Activated naive CD4-positive, alpha-beta T cell treated with Interleukin-2 at 50 U/mL for 16 hours (primary cell): Measurements from ENCODE around the gene IRS1.

Experiments
- DNase-seq: peaks from one replicate; pipeline ENCODE4 v3.0.0-alpha.2; 2020

Gene IRS1

DNA sequence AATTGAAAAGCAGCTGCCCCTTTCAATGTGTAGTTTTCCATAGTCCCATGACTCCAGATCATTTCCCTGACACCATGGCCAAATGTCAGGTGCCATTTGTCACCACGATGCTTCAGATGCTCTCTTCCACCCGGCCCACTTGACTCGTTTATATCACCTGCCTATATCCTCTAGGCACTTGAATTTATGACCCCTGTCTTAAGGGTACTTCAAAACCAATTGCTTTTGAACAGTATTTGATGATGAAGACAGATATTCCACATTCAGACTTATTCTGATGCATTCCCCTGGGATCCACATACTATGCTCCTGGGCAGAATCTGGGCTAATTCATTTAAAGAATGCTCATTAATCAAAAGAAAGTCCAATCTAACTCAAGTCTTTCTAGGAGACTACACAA is 19.3 kb upstream of the IRS1 start:
- no peak for DNase-seq

DNA sequence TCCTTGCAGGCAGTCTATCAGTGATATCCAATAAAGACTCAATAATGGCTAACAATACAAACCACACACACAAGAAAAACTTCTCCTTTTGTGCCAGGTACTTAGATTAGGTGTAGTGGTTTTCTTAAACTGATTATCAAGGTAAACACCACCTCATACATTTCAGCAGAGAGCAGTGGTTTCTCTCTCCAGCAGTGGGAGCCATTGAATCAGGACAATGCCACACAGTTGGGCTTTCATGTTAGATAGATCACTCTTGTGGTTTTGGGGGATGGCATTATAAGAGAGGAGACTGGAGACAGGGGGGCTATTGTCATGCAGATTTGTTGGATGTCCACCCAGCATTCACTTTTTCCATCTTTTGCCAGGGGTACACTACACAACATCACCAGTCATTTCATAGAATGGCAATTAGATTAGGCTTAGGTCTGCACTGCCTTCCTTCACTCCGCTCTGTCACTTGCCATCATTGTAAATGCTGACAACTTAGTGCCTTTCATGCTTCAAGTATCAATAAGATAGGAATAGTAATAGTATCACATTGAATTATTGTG is 13.6 kb upstream of the IRS1 start:
- DNase-seq, result no peak

DNA sequence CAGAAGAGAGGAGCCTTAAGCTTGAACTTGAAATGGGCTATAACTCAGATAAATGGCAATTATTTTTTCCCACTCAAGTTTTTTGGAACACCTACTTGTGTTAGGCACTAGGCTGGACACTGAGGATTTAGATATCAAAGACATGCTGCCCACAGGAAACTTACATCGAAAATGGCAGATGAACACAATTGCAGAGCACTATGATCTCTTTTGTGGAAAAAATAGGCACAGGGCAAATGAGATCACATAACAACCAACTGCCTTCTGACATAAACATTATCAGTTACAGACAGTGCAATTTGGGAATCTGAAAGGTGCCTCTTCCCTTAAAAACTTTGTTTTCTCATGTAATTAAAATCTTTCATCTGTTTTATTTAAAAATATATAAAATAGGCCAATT is 3.8 kb upstream of the IRS1 start:
- DNase-seq, result no peak

DNA sequence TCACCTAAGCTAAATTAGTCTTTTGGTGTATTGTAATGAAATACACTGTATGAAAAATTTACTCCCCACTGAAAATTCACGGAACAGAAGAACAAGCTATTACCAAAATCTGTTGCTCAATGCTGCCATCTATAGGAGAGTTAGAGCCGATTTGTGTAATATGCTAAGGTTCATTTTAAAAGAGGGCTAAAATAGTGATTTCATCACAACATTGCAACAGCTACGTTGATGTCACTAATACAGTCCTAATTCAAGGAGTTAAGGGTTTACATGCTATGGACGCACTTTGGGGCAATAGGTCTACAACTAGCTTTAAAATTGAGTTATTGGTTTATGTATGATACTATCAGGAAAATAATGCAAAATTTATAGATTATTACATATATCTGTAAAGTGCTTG is 3.0 kb upstream of the IRS1 start:
- no peak for DNase-seq

DNA sequence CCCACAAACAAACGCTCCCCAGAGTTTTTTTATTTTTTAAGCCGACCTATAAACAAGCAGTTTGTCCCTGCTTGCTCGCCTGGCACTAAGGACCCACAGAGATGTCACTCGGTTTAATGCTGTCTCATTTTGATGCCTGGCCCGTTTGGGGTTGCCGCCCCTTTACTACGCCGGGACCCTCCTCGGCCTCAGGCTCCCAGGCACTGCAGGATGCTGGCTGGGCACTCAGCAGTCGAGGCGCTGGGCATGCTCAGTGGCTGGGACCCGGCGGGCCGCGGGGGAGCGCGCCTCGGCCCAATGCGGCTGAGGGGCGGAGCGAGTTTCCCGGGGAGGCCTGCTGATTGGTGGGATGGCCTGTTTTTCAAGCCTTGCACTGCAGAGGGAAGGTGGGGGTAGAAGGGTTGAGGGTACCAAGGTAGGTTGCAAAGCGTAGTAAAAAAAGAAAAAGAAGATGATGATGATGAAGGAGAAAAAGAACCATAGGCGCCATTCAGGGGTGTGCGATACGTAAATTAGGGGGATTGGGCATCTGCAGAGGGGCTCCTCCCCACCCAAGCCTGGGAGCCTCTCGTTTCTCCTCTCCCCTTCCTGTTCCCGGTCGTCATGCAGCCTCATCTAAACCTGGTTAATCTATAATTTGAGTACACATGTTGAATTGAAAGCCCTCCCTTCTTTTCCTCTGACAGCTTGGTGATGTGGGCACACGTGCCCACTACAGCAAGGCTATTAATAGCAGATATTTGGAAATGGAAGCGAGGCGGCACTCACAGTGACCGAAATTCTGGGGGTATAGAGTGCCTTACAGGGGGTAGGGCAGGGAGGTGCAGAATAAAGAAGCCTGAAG is 1.5 kb upstream of the IRS1 start:
- DNase-seq, result peak; percentile 83

DNA sequence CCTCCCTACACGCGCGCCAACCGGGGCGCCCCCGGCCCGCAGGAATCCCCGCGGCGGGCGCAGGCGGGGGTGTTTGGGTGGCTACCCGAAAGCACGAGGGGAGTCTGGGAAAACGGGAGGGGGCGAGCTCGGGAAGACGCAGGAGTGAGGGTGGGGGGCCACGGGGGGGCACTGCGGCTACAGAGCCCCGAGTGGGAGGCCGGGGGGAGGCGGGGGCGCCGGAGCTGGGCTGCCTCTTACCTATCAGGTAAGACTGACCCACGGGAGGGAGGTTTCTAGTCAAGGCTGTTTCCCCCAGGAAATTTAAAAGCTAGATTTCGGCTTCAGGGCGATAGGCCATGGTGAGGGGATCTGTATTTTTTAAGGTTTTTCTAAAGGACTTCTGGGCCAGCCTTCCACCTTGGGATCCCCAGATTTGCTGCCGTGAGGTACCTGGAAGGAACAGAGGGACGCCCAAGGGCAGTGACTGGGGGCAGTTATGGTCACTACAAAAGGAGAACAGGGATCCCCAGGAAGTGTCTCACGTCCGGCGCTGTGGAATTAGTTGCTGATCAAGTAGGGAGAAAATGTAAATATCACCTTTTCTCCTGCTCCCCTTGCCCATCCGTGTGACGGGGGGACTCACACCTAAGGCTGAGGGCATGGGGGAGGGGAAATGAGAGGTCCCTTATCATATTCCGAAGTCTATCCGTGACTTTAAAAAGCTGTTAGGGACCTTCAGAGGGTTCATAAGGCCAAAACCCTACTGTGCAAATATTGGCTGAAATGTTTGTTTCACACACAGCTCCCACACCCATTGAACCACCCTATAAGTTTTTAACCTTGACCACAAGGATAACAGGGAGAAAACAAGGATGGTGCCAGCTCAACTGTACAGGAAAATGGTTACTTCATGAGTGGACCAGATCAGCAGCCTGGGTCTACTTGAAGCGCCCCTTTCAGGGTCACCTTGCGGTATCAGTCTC is 638 bp upstream of the IRS1 start:
- no peak for DNase-seq

DNA sequence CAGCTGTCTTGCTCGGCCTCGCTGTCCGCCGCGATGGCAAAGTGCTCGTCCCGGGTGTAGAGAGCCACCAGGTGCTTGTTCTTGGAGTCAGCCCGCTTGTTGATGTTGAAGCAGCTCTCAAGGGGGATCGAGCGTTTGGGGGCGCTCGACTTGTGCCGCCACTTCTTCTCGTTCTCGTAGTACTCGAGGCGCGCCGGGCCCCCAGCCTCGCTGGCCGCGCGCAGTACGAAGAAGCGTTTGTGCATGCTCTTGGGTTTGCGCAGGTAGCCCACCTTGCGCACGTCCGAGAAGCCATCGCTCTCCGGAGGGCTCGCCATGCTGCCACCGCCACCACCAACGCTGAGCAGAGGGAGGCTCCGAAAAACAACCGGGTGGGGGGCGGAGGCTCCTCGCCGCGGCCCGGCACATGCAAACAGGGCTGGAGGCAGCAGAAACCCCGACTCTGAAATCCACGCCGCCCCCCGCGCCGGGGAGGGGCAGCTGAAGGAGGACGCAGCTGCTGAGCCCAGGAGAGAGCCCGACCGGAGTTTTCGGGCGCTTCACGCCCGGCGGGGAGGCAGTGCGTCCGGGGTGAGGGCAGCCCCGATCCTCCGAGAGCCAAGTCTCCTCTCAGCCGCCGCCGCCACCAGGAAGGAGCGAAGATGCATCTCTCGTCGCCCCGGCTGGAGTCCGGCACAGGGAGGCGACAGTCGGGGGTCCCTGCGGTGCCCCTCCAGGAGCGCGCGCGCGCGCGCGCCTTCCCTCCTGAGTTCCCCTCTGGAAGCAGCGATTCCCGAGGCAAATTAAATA is 1.0 kb downstream of the IRS1 start:
- peak; percentile 56 for DNase-seq

DNA sequence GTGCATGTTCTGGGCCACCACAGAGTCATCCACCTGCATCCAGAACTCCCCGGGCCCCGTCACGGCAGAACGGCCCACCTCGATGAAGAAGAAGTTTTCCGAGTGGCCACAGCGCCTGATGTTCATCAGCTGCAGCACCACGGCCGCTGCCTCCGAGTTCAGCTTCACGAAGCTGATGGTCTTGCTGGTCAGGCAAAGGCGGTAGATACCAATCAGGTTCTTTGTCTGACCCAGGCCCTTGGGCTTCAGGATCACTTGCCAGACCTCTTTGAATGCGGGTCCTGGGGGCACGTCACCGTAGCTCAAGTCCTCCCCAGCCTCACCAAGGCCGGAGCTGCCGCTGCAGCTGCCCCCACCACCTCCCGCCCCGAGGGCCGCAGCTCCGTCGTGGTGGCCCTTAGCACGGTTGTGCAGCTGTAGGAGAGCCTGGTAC is 1.6 kb downstream of the IRS1 start:
- DNase-seq, result no peak

DNA sequence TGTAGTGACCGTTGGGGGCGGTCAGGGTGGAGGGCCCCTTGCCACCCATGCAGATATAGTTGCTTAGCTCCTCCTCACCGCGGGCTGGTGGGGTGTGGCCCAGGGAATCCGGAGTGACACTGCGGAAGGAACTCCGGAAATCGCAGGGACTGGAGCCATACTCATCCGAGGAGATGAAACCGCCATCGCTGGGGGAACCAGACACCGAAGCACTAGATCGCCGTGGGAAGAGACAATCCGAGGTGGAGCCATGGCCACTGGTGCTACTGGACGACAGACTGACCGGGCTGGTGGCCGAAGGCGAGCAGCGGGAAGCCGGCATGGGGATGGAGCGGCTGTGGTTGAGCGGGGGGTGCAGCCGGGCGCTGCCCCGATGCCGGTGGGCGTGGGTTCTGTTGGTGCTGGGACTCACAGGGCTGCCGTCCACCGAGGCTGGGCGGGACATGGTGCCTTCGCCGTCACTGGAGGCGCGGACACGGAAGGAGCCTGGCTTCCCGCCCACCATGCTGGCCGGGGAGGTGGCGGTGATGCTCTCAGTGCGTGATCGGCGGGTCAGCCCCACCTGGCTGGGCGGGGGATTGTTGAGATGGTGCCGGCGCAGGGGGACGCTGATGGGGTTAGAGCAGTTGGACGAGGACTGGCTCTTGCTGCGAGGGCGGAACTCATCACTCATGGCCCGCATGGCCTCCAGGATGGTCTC is 2.2 kb downstream of the IRS1 start:
- no peak for DNase-seq

DNA sequence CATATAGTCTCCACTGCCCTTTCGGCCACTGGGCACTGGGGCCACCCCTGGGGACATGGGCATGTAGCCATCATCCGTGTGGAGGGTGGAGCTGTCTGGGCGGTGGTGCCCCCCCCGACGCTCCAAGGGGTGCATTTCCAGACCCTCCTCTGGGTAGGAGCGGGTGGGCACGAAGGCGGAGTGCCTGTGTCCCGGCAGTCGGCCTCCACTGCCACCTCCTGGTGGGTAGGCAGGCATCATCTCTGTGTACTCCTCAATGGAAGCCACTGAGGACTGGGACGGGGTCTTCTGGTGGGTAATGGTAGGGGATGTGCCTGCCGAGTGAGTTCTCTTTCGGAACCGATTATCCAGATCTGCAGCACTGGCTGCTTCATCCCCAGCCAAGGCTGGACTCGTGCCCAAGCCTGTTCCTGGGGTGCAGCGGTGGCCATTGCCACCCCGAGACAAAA is 2.8 kb downstream of the IRS1 start:
- DNase-seq, result peak; percentile 4

DNA sequence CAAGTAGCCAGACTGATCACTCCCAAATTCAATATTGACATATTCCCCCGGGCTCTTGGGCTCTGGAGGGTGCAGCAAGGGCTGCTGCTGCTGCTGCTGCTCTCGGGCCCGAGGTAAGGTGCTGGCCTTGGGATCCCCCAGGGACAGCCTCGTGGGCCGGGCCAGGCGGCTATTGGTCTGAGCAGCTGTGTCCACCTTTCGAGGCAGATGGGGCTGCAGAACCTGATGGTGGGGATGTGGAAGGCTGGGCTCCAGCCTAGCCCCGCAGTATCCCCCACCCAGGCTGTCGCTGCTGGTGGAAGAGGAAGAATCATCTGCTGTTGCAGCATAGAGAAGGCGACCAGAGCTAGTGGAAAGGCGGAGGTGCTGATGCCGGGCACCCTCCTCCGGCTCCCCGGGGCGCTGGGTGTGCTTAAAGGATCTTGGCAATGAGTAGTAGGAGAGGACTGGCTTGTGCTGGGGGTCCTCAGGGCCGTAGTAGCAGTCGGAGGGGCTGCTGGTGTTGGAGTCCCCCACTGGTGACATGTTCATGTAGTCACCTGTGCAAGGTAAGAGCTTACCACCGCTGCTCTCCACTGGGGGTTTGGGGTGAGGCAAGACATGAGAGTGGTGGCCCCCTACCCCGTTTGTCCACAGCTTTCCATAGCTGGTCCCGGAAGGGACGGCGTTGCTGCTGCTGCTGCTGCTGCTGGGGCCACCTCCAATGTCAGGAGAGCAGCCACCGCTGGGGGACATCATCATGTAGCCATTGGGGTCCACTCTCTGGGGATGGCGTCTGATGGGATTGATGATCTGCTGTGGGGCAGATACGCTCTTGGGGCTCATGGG is 3.4 kb downstream of the IRS1 start:
- DNase-seq, result no peak

DNA sequence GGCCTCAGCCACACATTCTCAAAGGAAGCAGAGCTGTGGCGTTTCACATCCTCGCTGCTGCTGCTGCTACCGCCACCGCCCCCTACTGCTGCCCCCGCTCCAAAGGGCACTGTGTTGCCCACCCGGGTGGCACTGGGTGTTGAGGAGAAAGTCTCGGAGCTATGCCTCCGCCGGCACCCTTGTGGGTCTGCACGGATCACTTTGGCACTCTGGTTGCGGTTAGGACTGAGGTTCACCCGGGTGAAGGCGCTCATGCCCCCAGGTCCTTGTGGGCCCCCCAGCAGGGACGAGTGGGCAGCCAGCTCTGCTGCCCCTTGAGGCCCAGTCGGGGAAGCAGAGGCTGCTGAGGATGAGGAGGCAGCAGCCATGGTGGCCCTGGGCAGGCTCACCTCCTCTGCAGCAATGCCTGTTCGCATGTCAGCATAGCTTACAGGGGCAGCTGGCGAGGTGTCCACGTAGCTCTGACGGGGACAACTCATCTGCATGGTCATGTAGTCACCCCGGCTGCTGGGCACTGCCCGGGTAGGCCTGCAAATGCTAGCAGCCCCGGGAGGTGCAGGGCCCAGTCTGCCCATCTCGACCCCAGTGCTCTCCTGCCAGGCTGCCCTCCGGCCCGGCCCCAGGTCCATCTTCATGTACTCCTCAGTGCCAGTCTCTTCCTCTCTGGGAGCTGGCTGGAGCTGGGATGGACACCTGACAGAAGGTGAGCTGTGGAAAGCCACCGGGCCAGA is 4.2 kb downstream of the IRS1 start:
- DNase-seq, result no peak

DNA sequence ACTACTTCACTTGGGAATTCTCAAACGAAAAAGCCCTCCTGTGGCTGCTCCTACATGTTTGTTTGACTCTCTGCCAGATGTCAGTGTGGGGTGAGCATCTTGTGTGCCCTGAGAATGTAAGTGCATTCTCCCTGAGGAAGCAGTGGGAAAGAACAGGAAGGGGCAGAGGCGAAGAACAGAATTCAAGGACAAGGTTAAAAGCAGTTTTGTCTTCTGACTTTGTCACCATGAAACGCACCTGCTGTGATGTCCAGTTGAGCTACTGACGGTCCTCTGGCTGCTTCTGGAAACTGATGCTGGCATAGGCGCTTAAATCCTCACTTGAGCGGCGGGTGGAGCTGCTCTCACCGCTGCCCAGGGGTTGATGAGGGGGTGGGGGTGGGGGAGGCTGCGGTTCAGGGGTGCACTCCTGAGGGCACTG is 4.9 kb downstream of the IRS1 start:
- DNase-seq, result no peak

DNA sequence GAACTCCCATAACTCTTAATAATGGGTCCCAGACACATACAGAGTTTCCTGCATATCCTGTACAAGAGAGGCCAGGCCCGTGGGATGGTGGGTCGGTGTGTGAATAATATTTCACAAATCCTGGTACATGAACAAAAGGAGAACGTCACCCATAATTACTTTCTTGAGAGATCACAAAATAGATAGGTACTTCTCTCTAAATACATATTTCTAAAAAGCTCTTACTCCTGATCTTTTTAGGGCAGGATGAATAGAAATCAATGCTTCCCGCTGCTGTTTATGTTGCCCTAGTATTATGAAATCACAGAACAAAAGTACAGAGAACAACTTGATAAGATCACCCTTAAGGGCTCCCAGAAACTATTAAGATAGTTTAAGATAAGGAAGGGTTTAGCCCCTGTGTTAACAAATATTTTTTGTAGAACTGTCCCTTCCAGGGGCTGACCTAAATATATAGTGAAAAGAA is 5.4 kb downstream of the IRS1 start:
- no peak for DNase-seq

DNA sequence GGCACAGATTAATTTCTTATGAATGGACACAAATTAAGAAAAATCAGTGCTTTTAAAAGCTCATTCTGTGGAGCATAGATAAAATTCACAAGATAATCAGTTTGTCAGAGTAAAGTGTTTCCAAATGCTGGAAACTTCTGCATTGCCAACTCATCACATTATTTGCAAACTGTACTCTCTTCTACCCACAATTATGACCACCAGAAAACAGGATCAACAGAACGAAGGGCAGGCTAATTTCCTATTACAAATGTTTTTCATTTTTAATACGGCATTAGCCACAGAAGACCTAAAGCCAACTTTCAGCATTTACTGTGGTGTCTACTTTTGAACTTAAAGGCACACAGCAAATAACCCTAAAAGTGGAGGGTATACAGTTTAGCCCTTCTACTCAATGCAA is 6.0 kb downstream of the IRS1 start:
- DNase-seq, result no peak

DNA sequence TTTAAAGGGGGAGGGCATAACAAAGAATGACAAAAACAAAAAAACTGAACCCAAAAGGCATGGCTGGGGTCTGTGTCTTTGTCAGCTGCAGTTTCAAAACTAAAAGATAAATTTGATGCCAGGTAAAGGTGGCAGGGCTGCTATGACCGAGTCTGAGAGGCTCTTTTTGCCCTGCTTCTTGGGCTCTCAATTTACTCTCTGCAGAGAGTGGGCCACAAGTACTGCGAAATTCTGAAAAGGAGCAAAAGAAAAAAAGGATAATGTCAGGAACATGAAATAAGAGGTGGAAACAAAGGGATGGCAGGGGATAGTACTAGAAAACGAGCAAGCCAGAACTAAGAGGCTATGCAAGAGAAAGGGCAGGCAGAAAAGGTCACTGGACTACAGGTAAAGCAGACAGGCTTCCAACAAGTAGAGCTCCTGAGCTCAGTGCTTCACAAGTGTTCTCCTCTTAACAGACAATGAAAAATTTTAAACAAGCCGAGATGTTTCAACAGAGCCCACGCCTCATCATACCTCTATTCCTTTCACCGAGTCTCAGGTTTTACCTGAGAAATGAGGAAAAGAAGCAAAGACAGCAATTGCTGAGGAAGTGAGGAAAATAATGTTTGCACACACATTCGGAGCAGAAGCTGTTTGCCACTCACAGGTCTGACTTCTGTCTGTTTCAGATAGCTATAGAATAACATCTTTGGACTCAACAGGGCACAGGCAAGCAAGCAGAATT is 7.3 kb downstream of the IRS1 start:
- no peak for DNase-seq

DNA sequence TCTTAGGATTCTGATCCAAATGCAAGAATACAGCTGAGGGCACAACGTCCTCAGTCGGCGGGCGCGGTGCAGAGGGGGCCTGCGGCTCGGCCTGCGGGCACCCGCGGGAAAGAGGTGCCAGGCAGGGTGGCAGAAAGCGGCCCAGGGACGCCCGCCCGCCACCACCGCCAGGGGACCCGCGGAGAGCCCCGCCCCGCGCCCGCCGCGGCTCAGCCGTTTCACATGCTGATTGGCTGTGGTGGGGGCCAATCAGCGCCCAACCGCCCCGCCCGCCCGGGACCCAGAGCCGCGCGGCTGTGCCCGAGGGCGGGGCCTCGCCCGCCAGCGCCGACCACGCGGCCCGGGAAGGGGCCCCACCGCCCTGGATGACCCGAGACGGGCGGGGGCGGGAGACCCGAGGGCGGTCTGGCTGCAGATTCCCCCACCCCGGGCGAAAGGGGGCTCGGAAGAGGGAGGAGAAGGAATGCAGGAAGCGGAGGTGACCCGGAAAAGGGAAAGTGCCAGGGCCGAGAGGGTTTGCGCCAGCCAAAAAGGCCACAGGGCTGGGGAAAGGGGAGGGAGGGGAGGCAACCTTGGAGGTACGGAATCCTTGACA is 8.0 kb downstream of the IRS1 start:
- peak; percentile 94 for DNase-seq

DNA sequence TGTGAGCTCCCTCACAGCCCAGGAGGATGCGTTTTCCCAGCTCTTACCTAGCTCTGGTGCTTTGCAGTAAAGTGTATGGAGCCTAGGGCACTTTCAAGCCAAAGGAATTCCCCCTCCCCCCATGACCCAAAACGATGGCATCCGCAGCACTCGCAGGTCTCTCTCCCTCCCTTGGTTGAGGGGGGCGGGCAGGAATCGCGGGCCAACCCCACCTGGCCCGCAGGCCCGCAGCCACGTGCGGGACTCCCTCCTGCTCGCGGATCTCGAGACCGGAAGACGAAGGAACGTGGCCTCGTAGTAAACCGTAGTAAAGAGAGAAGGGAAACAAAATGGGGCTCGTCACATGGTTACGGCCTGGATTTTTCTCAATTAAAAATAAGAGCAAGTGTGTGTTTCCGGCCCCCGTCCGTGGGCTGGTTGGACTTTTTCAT is 8.5 kb downstream of the IRS1 start:
- DNase-seq, result no peak

DNA sequence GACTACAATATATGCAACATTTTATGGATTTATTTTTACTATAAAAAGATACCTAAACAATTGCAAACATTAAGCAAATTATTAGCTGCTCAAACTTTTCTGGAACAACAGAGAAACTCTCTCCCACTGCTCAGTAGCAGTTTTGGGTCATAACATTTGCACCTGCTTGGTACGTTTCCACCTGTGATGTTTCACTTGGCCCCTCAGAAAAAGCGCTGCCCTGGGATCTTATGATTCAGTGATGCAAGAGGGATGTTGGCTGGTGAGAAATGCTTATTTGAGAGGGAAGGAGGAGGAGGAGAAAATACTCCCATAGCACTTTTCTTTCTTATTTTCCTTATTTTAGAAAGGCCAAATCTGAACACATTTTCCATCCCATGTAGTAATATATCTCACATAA is 9.2 kb downstream of the IRS1 start:
- DNase-seq, result no peak
